HG03108 (cell line): ENCODE results near the gene RAD1.

Experiments used
- ATAC-seq: cut with Tn5 transposase; IDR thresholded peaks from one replicate; pipeline ENCODE4 v1.9.1; 2021; ENCODE audit warnings: moderate library complexity; ENCODE audit not compliant: unreplicated experiment

RAD1 gene

DNA sequence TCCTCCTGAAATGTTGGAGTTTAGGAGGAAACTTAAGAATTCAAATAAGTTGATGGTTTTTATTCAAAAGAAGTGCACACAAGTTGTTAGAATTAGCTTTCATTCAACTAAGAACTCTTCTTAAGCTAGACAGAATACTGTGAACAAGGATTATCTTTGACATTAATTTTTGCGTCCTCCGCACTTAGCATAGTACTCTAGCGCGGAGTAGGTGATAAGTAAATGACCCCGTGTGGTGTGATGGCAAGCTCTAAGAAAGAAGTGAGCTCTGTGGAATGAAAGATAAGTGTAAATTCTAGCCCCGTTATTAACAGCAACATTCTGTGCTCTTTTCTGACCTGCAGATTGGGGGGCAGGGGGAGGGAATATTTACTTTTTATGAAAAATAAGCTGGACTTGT is 1.2 kb upstream of the RAD1 start:
- ATAC-seq = no peak

DNA sequence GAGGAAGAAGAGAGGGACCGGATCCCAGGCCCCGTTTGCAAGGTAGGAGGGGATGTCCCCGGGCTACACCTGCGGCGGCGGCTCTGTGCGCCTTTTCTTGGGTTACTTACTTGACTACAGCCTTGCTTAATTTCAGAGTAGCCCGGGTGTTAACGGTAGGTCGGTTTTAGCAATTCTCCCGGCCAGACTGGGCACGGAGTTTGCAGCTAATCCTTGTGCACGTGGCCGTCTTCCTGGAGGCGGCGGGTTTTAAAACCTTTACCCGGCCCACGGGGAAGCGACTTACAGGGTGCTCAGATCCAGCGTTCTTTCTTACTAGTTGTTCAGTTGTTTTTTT is 520 bp upstream of the RAD1 start:
- peak; percentile 4 for ATAC-seq

DNA sequence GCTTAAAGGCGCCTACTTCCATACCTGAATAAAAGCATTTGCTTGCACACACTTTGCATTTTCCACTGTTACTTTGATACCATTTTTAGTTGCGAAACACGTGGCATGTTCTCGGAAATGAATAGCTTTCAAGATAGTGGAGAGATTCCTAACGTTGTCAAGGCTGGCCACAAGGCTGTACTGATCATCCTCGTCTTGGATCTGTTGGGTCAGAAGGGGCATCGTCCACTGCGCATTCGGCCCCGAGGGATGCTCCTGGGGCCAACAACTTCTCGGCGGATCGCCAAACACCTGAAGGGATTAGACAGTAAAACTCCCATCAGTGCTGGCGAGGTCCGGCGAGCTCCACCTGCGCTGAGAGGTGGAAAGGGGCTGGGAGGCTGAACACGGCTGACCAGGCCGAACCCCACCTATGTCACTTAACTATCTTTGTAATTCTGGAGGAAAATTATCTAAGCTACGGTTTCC is 599 bp downstream of the RAD1 start:
- ATAC-seq = peak; percentile 6

DNA sequence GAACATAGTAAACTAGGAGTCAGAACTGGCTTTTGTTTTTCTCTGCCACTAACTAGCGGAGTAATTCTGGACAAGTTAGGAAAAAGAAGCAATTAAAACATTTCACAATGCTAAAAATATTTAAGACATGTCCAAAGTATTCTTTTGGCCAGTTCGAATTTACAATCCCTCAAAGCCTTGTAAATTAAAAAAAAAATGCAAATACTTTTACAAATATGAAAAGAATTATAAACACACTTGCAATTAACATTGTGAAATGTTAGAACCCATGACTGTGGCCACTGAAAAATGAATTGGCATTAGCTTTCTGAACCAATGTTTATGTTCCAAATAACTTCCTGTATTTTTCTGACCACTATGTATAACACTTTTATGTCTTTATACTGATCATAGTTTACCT is 2.2 kb downstream of the RAD1 start:
- no peak for ATAC-seq

DNA sequence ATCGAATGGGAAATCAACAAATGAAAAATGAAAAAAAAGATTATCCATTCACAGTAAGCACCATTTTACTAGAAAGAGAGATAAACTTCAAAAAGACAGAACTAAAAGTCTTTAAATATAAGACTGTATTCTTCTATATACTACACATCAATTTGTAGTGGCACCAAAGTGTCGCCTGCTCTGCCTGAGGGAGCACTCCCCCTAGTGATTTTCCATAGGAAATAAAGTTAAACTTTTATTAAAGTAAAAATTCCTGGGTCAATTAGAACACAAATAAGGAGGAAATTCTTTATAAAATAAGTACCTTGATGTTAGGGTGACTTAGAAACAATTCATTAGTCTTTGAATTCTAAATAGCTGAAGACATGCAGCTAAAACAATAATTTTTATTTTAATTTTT is 9.7 kb downstream of the RAD1 start:
- no peak for ATAC-seq

DNA sequence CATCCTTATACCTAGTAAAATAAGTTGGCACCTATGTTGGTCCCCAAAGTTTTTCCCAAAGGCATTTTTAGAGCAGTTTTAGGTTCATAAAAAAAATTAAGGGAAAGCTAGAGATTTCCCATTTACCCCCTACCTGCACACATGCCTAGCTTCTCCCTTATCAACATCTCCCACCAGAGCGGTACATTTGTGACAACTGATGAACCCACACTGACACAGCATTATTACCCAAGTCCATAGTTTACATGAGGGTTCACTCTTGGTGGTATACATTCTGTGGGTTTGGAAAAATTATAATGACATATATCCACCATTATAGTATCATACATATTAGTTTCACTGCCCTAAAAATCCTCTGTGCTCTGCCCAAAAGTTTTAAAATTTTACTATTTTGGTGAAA is 12.0 kb downstream of the RAD1 start:
- no peak for ATAC-seq

DNA sequence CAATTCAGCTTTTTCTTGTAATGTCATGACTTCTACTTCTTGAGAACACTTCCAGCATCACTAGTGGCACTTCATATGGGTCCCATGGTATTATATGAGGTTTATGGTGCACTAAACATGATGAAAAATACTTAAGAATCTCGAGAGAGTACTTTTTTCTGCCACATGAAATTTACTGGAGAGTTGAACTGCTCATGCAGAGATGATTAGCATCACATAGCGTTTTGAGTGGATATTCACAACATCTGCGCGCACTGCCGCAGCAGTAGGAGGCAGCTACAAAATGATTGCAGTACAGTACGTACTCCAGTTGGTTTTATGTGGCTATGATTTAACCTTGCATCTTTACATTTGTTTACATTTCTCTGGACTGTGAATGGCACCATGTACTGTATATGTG is 14.7 kb downstream of the RAD1 start:
- no peak for ATAC-seq

DNA sequence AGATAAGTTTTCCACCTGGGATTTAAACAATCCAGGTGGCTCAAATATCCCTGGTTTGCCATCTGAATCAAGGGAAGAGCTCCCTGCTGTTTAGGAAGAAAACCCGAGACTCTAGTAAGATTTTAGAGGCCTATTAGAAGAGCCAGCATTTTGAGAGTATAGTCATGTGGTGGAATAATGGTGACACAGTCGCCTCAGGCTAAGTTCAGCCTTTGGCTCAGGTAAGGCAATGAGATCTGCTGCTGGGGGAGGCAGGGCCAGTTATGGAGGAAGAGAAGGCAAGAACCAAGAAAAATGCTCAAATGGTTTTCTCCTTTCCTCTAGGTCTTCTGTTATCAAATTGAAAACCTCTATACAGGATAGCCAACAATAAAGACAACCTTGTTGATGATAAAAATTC is 16.2 kb downstream of the RAD1 start:
- no peak for ATAC-seq

DNA sequence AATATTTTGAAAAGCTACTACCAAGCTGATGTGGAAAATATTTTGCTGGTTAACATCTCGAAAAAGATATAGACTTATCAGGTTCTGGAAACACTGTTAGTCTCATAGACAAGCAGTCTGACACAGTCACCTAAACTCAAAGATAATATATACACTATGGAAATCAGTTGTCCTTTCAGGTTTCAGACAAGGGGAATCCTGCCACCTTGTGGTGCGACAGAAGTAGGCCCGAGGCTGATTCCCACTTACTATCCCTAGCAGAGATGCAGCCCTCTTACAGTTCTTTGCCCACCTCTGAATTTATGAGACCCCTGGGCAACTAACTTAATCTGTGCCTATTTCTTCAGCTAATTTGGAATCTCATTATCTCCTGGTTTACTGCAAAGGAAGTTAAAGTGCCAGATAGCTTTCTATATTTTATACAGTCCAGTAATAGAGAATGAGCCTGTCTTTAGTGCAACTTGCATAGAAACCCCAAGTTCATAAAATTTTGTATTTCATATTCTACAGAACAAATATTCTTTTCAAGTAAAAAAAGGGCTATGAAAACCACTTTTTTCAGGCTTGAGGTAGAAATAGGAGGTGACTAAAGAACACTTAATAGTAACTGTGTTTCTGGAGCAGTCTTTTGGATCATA is 16.9 kb downstream of the RAD1 start:
- peak; percentile 77 for ATAC-seq

DNA sequence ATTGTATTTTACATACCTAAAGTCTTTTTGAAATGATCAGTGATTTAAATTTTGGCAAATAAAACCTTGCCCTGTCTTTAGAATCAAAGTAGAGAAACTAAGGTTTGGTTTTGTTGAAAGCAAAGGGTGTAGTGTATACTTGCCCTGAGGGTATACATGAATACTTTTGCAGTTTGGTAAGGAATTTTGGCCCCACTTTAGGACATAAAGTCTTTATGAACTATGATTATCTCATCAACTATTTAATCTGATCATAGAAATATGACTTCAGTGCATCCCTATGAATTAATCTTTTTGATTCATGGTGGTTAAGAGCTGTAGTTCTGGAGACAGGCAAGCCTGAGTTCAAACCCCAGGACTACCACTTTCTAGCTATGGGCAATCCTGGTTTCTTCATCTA is 17.7 kb downstream of the RAD1 start:
- no peak for ATAC-seq

DNA sequence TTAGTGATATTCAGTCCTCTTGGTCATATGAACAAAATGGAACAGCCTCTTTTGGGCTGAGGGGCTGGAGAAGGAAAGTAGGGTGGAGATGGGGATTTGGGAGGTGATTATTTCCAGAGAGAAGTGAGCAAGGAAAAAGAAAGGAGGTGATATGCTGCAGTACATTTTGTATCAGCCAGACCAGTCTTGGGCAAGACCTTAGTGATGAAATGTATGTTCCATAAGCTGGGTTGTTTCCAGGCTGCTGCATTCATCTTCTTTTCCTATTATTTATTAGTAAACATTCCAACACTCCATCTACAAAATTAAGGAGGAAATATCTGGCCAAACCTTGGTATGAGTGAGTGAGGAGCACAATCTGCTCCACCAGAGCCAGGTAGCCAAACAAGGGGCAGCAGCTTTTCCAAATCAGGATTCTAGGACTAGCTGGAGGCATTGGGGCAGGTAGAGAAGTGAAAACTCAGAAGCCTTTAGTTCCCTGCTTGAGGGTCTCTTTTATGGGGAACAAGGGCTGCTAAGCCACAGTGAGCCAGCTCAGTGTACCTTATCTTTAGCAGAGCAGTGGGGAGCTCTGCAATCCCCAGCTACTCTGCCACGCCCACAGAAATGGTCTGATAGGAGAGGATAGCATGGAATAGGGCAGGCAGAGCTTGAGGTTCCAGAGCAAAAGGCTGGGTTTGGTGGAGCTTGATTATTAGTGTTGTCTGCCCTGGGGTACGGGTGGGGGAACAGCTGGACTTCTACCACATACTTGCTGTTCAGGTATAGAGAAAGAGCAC is 19.5 kb downstream of the RAD1 start:
- no peak for ATAC-seq

DNA sequence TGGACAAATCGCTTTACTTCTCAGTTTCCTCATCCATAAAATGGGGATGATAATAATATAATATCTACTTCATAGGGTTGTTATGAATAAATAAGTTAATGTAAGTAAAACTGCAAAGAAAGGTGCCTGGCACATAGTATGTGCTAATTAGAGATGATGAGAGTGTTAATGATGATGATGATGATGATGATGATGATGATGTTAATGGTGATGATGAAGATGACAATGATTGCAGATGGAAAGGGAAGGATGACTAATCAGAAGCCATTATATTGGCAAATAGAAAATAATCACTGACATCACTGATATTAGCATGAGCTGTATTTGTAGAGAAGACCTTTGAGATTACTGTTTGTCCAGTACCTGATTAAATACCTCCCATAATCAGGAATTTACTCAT is 20.6 kb downstream of the RAD1 start:
- no peak for ATAC-seq

DNA sequence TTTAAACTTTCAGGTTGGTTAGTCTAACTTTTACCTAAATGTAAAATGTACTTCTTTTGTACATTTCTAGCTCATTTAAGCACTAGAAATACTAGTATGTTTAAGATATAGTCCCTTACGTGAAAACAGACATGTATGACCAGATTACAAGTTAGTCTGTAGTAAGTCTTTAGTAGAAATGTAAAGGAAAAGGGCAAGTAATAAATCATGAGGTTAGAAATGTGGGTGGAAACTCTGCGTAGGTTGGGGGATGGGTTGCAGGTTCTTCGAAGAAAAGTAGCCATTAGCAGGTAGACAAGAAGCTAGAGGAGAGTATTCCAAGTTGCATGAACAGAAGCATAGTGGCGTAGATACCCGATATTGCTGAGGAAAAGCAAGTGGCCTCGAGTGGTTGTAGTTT is 22.9 kb downstream of the RAD1 start:
- ATAC-seq = no peak

DNA sequence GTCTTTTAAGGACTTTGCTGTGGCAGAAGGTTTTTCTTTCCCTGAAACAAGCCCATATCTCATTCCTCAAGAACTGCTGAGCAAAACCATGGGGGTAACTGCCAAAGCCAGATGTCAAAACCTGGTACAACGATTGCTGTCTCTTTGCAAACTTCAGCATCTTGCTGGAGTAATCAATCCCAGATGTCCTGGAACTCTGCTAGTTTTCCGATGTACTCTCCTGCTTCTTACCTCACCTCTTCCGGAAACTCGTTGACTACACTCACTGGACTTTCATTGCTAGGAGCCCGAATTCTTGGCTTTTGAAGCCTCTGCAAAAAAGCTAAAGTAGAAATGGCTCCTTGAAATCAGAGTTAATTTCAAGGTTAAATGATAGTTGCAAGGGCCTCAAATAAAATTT is 23.3 kb downstream of the RAD1 start:
- no peak for ATAC-seq

DNA sequence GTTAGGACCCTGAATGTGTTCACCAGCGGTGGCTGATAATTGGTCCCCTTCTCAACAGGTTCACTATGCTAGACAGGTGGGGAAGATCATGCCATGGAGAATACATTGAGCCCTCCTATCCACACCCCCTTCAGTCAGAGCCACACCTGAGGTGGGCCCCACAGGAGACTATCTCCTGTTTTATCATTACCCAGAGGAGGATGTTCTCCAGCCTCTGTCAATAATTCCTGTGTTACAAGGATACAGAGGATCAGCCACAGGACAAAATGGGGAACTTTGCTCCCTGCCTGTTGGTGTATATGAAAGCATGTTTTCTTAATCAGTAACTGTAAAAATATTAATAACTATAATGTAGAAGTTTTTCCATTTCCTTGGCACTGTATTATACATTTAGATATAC is 25.9 kb downstream of the RAD1 start:
- ATAC-seq = no peak

DNA sequence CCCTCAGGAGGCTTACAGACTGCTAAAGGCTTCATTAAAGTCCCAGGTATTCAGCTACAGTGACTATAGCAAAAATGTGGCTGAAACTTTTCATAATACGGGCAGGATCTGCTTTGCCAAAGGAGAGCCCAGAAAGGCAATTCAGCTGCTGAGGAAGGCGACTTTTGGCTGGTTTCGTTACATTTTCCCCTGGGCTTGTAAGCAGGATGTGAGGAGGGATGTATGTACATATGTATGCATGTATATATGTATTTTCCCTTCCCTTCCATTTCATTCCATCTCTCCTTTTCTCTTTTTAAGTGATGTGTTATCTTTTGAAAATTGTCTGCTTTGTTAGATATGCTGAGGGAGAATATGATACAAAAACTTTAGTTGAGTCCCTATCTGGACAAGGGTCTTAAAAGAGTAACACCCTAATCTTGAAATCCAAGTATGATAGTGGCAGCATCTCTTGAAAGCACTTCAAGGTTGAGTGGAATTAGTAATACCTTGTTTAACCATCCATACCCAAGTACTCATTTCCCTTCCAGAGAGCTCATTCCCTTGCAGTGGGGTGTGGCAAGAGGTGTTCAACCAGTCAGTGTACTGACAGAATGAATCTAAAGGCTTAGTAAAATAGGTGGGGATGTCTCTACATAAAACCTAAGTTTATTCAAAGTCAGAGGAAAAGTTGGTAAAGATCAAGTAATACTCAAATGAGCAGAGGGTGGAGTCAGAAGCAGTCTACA is 28.7 kb downstream of the RAD1 start:
- ATAC-seq = no peak

DNA sequence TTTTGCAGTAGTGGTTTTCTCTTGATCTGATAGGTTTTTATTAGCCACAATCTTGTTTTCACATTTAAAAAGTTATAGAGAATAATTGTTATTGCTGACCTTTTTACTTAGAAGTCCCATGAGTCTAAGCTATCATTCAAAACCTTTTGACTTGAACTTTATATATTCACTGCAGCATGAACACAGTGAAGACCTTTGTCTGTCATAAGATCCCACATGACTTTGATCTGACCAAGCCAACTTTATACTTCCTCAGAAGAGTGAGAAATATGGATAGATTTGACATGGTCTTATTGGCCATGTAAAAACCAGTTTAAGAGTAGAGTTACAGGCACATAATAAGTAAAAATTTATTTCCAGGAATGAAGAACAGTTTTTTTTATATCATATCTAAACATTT is 34.1 kb downstream of the RAD1 start:
- no peak for ATAC-seq

DNA sequence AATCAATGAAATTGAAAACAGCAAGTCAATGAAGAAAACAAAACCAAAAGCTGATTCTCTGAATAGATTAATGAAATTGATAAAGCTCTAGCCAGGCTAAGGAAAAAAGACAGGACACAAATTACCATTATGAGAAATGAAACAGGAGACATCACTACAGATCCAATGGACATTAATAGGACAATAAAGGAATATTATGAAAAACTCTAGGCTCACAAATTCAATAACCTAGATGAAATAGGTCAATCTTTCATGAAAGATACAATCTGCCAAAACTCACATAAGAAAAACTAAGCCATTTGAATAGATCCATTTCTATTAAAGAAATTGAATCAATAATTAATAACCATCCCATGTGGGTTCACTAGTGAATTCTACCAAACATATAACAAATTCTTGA is 39.0 kb downstream of the RAD1 start:
- ATAC-seq = no peak

DNA sequence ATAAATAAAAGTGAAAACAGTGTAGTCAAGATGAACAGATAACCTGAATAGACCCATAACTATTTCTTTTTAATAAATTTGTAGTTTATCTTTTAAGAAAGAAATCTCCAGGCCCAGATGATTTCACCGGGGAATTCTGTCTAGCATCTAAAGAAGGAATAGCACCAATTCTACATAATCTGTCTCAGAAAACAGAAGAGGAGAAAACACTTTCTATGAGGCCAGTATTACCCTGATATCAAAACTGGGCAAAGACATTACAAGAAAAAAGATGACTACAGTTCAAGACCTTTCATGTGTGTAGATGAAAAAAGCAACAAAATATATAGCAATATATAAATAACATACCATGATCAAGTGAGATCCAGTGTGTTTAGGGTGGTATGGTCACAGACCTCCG is 44.9 kb downstream of the RAD1 start:
- ATAC-seq = no peak

DNA sequence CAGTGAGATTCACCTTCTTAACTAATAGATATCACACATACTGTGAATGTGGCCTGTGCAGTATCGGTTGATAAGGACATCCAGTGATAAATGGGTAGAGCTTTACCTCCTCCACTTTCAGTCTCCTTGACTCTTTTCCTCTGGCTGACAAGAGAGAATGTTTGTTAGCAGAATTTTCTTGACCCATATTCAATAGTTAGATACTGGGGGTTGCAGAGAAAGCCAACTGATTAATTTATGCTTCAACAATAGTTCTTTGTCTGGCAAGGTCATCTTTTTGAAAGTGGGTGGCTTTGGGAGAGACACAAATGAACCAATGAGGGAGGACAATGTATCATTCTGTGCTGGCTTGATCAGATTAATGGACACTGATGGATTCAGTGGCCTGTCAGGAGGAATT is 46.0 kb downstream of the RAD1 start:
- no peak for ATAC-seq

DNA sequence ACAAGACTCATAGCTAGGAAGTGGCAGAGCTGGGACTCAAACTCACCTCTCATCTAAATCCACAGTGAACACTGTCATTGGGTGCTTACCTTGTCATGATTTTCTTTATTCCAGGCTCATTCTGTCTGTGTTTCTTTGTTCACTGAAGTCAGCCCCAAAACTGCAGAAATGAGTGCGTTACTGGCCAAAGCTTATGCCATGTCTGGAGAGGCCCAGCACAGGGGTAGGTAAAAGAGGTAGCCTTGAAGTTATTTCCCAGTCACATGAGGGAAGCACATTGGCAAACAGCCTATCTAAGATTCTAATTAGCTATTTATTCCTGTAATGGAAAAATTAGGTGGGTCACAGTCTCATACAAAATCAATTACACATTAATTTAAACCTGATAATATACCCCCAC is 46.5 kb downstream of the RAD1 start:
- no peak for ATAC-seq

DNA sequence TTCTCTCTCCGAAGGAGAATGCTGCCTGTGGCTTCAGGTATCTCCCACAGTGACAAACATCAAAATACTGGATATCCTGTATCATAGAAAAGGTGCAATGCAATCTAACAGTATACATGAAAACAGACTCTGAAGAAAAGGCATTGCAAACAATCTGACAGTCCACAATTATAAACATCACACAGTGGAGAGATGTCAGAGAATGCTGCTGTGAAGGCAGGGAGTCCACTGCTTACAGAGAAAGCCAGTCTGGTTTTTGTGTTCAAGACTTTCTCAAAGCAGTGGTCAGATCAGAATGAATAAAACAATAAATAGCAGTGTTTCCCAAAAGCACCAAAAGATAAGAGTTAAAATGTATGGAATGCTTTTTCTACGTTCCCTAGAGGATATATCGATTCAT is 47.6 kb downstream of the RAD1 start:
- no peak for ATAC-seq
